H9 (cell line): Measurements from ENCODE around the gene PACSIN2. TPM values are rescaled to one million over a fixed set of nuclear protein-coding genes. Genes with fewer than 3 reads are reported as not detected.
A peak's percentile ranks its signal among the peaks of the same experiment; 100 is the strongest.
"Not testable (repeated sequence)": the region's sequence is repeated elsewhere in the genome, so short reads cannot be mapped to it uniquely, and the experiment has no call there.

Experiments used
- DNase-seq: peaks from one replicate; pipeline ENCODE4 v3.0.0-alpha.2; 2017
- H2AFZ ChIP-seq: one replicate; pipeline ENCODE4 v1.6.1; 2013; ENCODE audit warnings: mild to moderate bottlenecking, low read length, control low read depth, moderate library complexity
- H2AK5ac ChIP-seq: 2 replicates; pipeline ENCODE4 v1.6.1; 2013; ENCODE audit warnings: low read length, control low read depth, mixed read lengths; ENCODE audit not compliant: insufficient read length
- H2BK120ac ChIP-seq: one replicate; pipeline ENCODE4 v1.6.1; 2013; ENCODE audit warnings: low read depth, mild to moderate bottlenecking, low read length, control low read depth, inconsistent platforms; ENCODE audit not compliant: poor library complexity, severe bottlenecking
- H2BK12ac ChIP-seq: 2 replicates; pipeline ENCODE4 v1.6.1; 2013; ENCODE audit warnings: low read length, control low read depth, mixed read lengths, low read depth; ENCODE audit not compliant: insufficient read length
- H2BK15ac ChIP-seq: 2 replicates; pipeline ENCODE4 v1.6.1; 2013; ENCODE audit warnings: low read depth, low read length, control low read depth
- H2BK20ac ChIP-seq: one replicate; pipeline ENCODE4 v1.6.1; 2013; ENCODE audit warnings: low read depth, mild to moderate bottlenecking, low read length, control low read depth, inconsistent platforms; ENCODE audit not compliant: poor library complexity, severe bottlenecking
- H2BK5ac ChIP-seq: 2 replicates; pipeline ENCODE4 v1.6.1; 2013; ENCODE audit warnings: low read length, control low read depth, mixed read lengths; ENCODE audit not compliant: insufficient read length
- H3K14ac ChIP-seq: 2 replicates; pipeline ENCODE4 v1.6.1; 2013; ENCODE audit warnings: low read length, control low read depth; ENCODE audit not compliant: insufficient read depth
- H3K18ac ChIP-seq: 2 replicates; pipeline ENCODE4 v1.6.1; 2013; ENCODE audit warnings: low read depth, mild to moderate bottlenecking, mixed read lengths, low read length, control low read depth; ENCODE audit not compliant: insufficient read length
- H3K23ac ChIP-seq: 2 replicates; pipeline ENCODE4 v1.6.1; 2013; ENCODE audit warnings: low read length, control low read depth, mixed read lengths, low read depth; ENCODE audit not compliant: insufficient read length
- H3K23me2 ChIP-seq: 2 replicates; pipeline ENCODE4 v1.6.1; 2013; ENCODE audit warnings: low read depth, mild to moderate bottlenecking, mixed read lengths, low read length, control low read depth; ENCODE audit not compliant: insufficient read length, poor library complexity, severe bottlenecking
- H3K27ac ChIP-seq: 2 replicates; pipeline ENCODE4 v1.5.1; 2013; ENCODE audit warnings: low read length, control low read depth, mixed read lengths, low read depth; ENCODE audit not compliant: insufficient read length
- H3K27me3 ChIP-seq: 2 replicates; pipeline ENCODE4 v1.6.1; 2013; ENCODE audit warnings: low read length, control low read depth, inconsistent platforms; ENCODE audit not compliant: insufficient read depth
- H3K4ac ChIP-seq: 2 replicates; pipeline ENCODE4 v1.6.1; 2013; ENCODE audit warnings: low read depth, mild to moderate bottlenecking, control low read depth, inconsistent platforms, low read length, moderate library complexity
- H3K4me1 ChIP-seq: 2 replicates; pipeline ENCODE4 v1.6.1; 2013; ENCODE audit warnings: low read length, control low read depth, inconsistent platforms; ENCODE audit not compliant: insufficient read depth
- H3K4me2 ChIP-seq: 2 replicates; pipeline ENCODE4 v1.6.1; 2013; ENCODE audit warnings: low read length, control low read depth, mixed read lengths; ENCODE audit not compliant: insufficient read length, insufficient read depth
- H3K56ac ChIP-seq: 2 replicates; pipeline ENCODE4 v1.6.1; 2013; ENCODE audit warnings: low read depth, mild to moderate bottlenecking, mixed read lengths, low read length, control low read depth; ENCODE audit not compliant: insufficient read length
- H3K79me1 ChIP-seq: 2 replicates; pipeline ENCODE4 v1.6.1; 2013; ENCODE audit warnings: low read depth, mild to moderate bottlenecking, moderate library complexity, low read length, control low read depth, inconsistent platforms; ENCODE audit not compliant: insufficient read depth, poor library complexity, severe bottlenecking
- H3K79me2 ChIP-seq: 2 replicates; pipeline ENCODE4 v1.6.1; 2013; ENCODE audit warnings: low read length, control low read depth, inconsistent platforms; ENCODE audit not compliant: insufficient read depth
- H3K9ac ChIP-seq: 2 replicates; pipeline ENCODE4 v1.6.1; 2013; ENCODE audit warnings: low read length, control low read depth, mixed read lengths; ENCODE audit not compliant: insufficient read length; ENCODE audit errors: extremely low read depth
- H3K9me3 ChIP-seq: one replicate; pipeline ENCODE4 v1.6.1; 2013; ENCODE audit warnings: low read depth, low read length, inconsistent platforms; ENCODE audit not compliant: control insufficient read depth
- H3T11ph ChIP-seq: one replicate; pipeline ENCODE4 v1.6.1; 2013; ENCODE audit warnings: mild to moderate bottlenecking, low read length, control low read depth, inconsistent platforms
- H4K20me1 ChIP-seq: one replicate; pipeline ENCODE4 v1.6.1; 2013; ENCODE audit not compliant: control insufficient read depth, insufficient read length, insufficient read depth
- H4K5ac ChIP-seq: 2 replicates; pipeline ENCODE4 v1.6.1; 2013; ENCODE audit warnings: low read depth, mild to moderate bottlenecking, mixed read lengths, low read length, control low read depth; ENCODE audit not compliant: insufficient read length
- H4K8ac ChIP-seq: replicated peaks from 2 replicates; pipeline ENCODE4 v1.6.1; 2013; ENCODE audit warnings: low read length, control low read depth, mixed read lengths, low read depth; ENCODE audit not compliant: insufficient read length
- H4K91ac ChIP-seq: 2 replicates; pipeline ENCODE4 v1.6.1; 2013; ENCODE audit warnings: low read depth, mild to moderate bottlenecking, moderate library complexity, mixed read lengths, low read length, control low read depth; ENCODE audit not compliant: insufficient read length
- H3K27ac Mint-ChIP-seq, 3 experiments: 2 replicates in 2 of 3; 3 replicates in 1 of 3; pipeline ENCODE4 v1.8.0; 2020 to 2021; ENCODE audit warnings: mixed read lengths in 3 of 3, mild to moderate bottlenecking in 1 of 3, moderate library complexity in 1 of 3
- H3K27me3 Mint-ChIP-seq: 2 replicates; pipeline ENCODE4 v1.8.0; 2021; ENCODE audit warnings: low read depth, mild to moderate bottlenecking, moderate library complexity, mixed read lengths
- H3K36me3 Mint-ChIP-seq, 3 experiments: 2 replicates in 2 of 3; 3 replicates in 1 of 3; pipeline ENCODE4 v1.8.0; 2020 to 2021; ENCODE audit warnings: low read depth in 3 of 3, mixed read lengths in 3 of 3; ENCODE audit not compliant: insufficient read depth in 1 of 3
- H3K4me1 Mint-ChIP-seq, 2 experiments: 2 replicates each; pipeline ENCODE4 v1.8.0; 2020; ENCODE audit warnings: mixed read lengths in 2 of 2
- H3K4me3 Mint-ChIP-seq, 2 experiments: 2 replicates in 1 of 2; 3 replicates in 1 of 2; pipeline ENCODE4 v1.8.0; 2020 to 2021; ENCODE audit warnings: mild to moderate bottlenecking in 2 of 2, mixed read lengths in 2 of 2, moderate library complexity in 1 of 2
- H3K9me3 Mint-ChIP-seq, 2 experiments: 2 replicates in 1 of 2; 3 replicates in 1 of 2; pipeline ENCODE4 v1.8.0; 2020; ENCODE audit warnings: mild to moderate bottlenecking in 2 of 2, mixed read lengths in 2 of 2, moderate library complexity in 1 of 2
- CTCF ChIP-seq: fragments of 200-600 bp; sonication (generic); conservative IDR thresholded peaks from 3 replicates; pipeline ENCODE4 v1.8.0; 2021; ENCODE audit warnings: antibody characterized with exemption, mild to moderate bottlenecking
- WGBS: extraction: QIAGEN DNeasy Blood & Tissue Kit; methylation state at CpG from one replicate; pipeline ENCODE4 v1.1.7; 2013; ENCODE audit warnings: missing lambda C conversion rate, low lambda C conversion rate, mixed read lengths; ENCODE audit not compliant: insufficient read length; ENCODE audit errors: extremely low coverage; 5-methylcytosine and 5-hydroxymethylcytosine counted together
- total RNA-seq: library from RNA; stranded (reverse); gene quantifications from 2 replicates; pipeline ENCODE4 v1.2.1, GENCODE V29; 2021

Gene PACSIN2
- total RNA-seq, 1 experiment from 2014 or later = 62.3 TPM

GRCh38 chr22:42961810-42962209 is 53.1 kb downstream of the PACSIN2 start:
- Mint-ChIP-seq H3K9me3 (no peaks in the 10 kb centered on the region), H3K27ac (peak overlapping the region in 1 of 3 experiments; percentile 92; a peak in 3 of 7 replicates), H3K4me3 (no peak overlapping the region), H3K27me3 (peaks cover 2% of the 10 kb centered on the region; the same call in 1 of the 2 replicates), H3K4me1 (peaks cover 66 to 83% of the 10 kb centered on the region in 2 experiments), H3K36me3 (peaks cover 0 to 9% (median 2%) of the 10 kb centered on the region in 3 experiments; a peak in 3 of 7 replicates)
- no peak overlapping the region for H2BK120ac ChIP-seq
- no peak for TF ChIP-seq CTCF
- no peak overlapping the region for H3K56ac ChIP-seq
- no peak overlapping the region for H2BK5ac ChIP-seq
- no peak overlapping the region for H2BK15ac ChIP-seq
- no peak overlapping the region for H3K4me2 ChIP-seq
- H2BK12ac ChIP-seq = no peak overlapping the region
- WGBS = no CpG with 5 or more reads among the region's 6 CpGs
- no peak overlapping the region for H4K5ac ChIP-seq
- H4K20me1 ChIP-seq = no peaks in the 10 kb centered on the region
- H3K4ac ChIP-seq = no peak overlapping the region
- peaks cover 21% of the 10 kb centered on the region for H3K4me1 ChIP-seq
- no peak for DNase-seq
- H4K91ac ChIP-seq = no peak overlapping the region
- H2AFZ ChIP-seq = no peak overlapping the region
- no peak overlapping the region for H3K14ac ChIP-seq
- H3K79me1 ChIP-seq = no peaks in the 10 kb centered on the region
- no peak overlapping the region for H3K27ac ChIP-seq
- no peaks in the 10 kb centered on the region; the same call in 1 of the 2 replicates for H3K79me2 ChIP-seq
- H4K8ac ChIP-seq = no peak overlapping the region
- no peaks in the 10 kb centered on the region for H3K27me3 ChIP-seq
- H3K9ac ChIP-seq = no peak overlapping the region
- H3K23me2 ChIP-seq = no peaks in the 10 kb centered on the region
- H3K18ac ChIP-seq = no peak overlapping the region
- no peaks in the 10 kb centered on the region for H3K9me3 ChIP-seq
- H3K23ac ChIP-seq = no peak overlapping the region
- no peak overlapping the region for H2BK20ac ChIP-seq
- no peak overlapping the region for H3T11ph ChIP-seq
- H2AK5ac ChIP-seq = no peak overlapping the region

- H2BK5ac ChIP-seq, H4K91ac ChIP-seq, H4K20me1 ChIP-seq, H3K9ac ChIP-seq, H2AK5ac ChIP-seq, H3K27me3 ChIP-seq, H3K23me2 ChIP-seq, H3K36me3 Mint-ChIP-seq, H3K4me3 Mint-ChIP-seq, H3K27me3 Mint-ChIP-seq, H3K23ac ChIP-seq, H3K56ac ChIP-seq, H3K27ac ChIP-seq, H3T11ph ChIP-seq, H3K9me3 Mint-ChIP-seq, H3K4me2 ChIP-seq, H4K8ac ChIP-seq, H3K9me3 ChIP-seq, H2BK20ac ChIP-seq, H3K18ac ChIP-seq, H3K14ac ChIP-seq, H2BK120ac ChIP-seq, H3K79me1 ChIP-seq, H3K4ac ChIP-seq, DNase-seq, H2BK15ac ChIP-seq, H4K5ac ChIP-seq, H2BK12ac ChIP-seq, H2AFZ ChIP-seq, H3K79me2 ChIP-seq: not testable (repeated sequence)
- Mint-ChIP-seq H3K4me1 (peaks cover 66 to 78% of the 10 kb centered on the region in 2 experiments), H3K27ac (0 out of 7 replicates have a peak overlapping the region, but pooled peaks of 1 of the 3 experiments have one; percentile 92)
- peaks cover 21% of the 10 kb centered on the region for H3K4me1 ChIP-seq
- WGBS = no CpG with 5 or more reads among the region's 3 CpGs
These were observed 53.6 kb downstream of the PACSIN2 start for GRCh38 chr22:42961400-42961690.
